Measurements from ENCODE around the gene TRIM32.

The TRIM32 gene

DNA sequence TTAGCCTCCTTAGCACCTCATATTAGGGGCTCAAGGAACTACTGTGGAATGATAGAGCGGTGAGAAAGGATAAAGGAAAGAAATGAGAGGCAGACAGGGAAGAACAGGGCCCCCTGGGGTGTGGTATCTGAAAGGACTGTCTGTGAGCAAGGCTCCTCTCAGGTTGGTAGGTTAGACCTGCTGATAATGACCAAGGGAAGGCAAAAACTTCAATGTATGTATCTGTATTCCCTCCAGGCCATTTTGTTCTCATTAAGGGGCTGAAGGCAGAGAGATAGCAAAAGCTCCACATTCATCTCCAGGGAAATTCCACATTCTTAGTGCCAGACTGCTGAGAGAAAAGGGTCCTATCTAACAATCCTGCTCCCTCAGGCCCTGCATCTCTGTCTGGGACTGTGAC, 28.6 kb downstream of the TRIM32 start:
- DNase-seq (ENCODE audit: insufficient read length, low spot score) (no peak), FAIRE-seq (no peak)
- TF ChIP-seq POLR2A (IDR thresholded peaks at IDR 0.05; ENCODE audit: low read depth, low read length) (no peak), SPI1 (IDR thresholded peaks at IDR 0.05; ENCODE audit: low read depth, low read length) (no peak), POLR2AphosphoS5 (IDR thresholded peaks at IDR 0.05; ENCODE audit: low read depth, low read length) (no peak), PAX5 (IDR thresholded peaks at IDR 0.05; ENCODE audit: insufficient read depth, low read length, severe bottlenecking) (no peak), POU2F2 (IDR thresholded peaks at IDR 0.05; ENCODE audit: low read depth, low read length) (no peak), TAF1 (IDR thresholded peaks at IDR 0.05; ENCODE audit: low read depth, low read length) (no peak)

DNA sequence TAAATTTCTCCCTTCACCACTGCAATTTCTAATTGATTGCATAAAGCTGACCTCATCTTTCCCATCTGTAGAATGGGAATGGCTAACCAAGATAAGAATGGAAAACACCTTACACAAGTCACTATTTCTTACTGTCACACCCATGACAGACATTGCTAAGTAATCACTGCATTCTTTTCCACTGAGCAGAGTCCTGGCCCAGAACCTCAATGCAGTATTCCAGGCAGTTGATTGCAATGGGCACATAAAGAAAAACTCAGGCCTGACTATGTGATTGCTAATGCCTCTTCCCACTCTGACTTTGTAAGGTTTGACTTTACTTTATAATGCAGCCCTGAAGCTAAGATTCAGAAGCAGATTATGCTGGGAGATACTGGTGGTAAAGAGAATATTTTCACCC, 29.3 kb downstream of the TRIM32 start:
- FAIRE-seq (no peak), DNase-seq (ENCODE audit: insufficient read length, low spot score) (no peak)

GRCh38 chr9:116717150-116717549, 30.0 kb downstream of the TRIM32 start:
- TF ChIP-seq POLR2AphosphoS5 (IDR thresholded peaks at IDR 0.05; ENCODE audit: low read depth, low read length) (no peak), POLR2A (IDR thresholded peaks at IDR 0.05; ENCODE audit: low read depth, low read length) (no peak), SPI1 (IDR thresholded peaks at IDR 0.05; ENCODE audit: low read depth, low read length) (no peak), PAX5 (IDR thresholded peaks at IDR 0.05; ENCODE audit: insufficient read depth, low read length, severe bottlenecking) (no peak), POU2F2 (IDR thresholded peaks at IDR 0.05; ENCODE audit: low read depth, low read length) (no peak), TAF1 (IDR thresholded peaks at IDR 0.05; ENCODE audit: low read depth, low read length) (no peak)
- FAIRE-seq (no peak), DNase-seq (ENCODE audit: insufficient read length, low spot score) (no peak)

More for the DNA sequence above, 29.3 kb downstream of the TRIM32 start:
- TF ChIP-seq POU2F2 (IDR thresholded peaks at IDR 0.05; ENCODE audit: low read depth, low read length) (no peak), POLR2AphosphoS5 (IDR thresholded peaks at IDR 0.05; ENCODE audit: low read depth, low read length) (no peak), TAF1 (IDR thresholded peaks at IDR 0.05; ENCODE audit: low read depth, low read length) (no peak), POLR2A (IDR thresholded peaks at IDR 0.05; ENCODE audit: low read depth, low read length) (no peak), PAX5 (IDR thresholded peaks at IDR 0.05; ENCODE audit: insufficient read depth, low read length, severe bottlenecking) (no peak), SPI1 (IDR thresholded peaks at IDR 0.05; ENCODE audit: low read depth, low read length) (no peak)

DNA sequence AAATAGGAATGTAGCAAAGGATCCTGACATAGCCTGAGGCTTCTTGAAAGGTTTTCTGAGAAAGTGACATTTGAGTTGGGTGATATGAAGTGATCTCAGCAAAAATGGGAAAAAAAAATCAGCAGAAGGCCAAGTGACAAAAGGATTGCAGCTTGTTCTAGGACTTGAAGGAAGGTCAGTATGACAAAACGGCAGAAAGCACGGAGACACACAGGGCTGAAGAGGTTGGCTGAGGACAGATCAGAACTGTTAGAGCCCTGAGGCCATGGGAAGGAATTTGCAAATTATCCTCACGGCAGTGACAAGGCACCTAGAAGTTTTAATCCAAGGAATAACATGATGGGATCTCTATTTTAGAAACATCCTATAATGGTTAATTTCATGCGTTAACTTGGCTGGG, 31.0 kb downstream of the TRIM32 start:
- FAIRE-seq (no peak), DNase-seq (ENCODE audit: insufficient read length, low spot score) (no peak)
- no peak for TF ChIP-seq POLR2A (IDR thresholded peaks at IDR 0.05; ENCODE audit: low read depth, low read length)
- no peak for TF ChIP-seq SPI1 (IDR thresholded peaks at IDR 0.05; ENCODE audit: low read depth, low read length)
- no peak for TF ChIP-seq POLR2AphosphoS5 (IDR thresholded peaks at IDR 0.05; ENCODE audit: low read depth, low read length)
- TF ChIP-seq PAX5 (IDR thresholded peaks at IDR 0.05; ENCODE audit: insufficient read depth, low read length, severe bottlenecking) = no peak
- TF ChIP-seq POU2F2 (IDR thresholded peaks at IDR 0.05; ENCODE audit: low read depth, low read length) = no peak
- no peak for TF ChIP-seq TAF1 (IDR thresholded peaks at IDR 0.05; ENCODE audit: low read depth, low read length)

GRCh38 chr9:116720111-116720510, 33.0 kb downstream of the TRIM32 start:
- FAIRE-seq (no peak), DNase-seq (ENCODE audit: insufficient read length, low spot score) (no peak)
- no peak for TF ChIP-seq PAX5 (IDR thresholded peaks at IDR 0.05; ENCODE audit: insufficient read depth, low read length, severe bottlenecking)
- no peak for TF ChIP-seq TAF1 (IDR thresholded peaks at IDR 0.05; ENCODE audit: low read depth, low read length)
- TF ChIP-seq POLR2A (IDR thresholded peaks at IDR 0.05; ENCODE audit: low read depth, low read length) = no peak
- no peak for TF ChIP-seq POU2F2 (IDR thresholded peaks at IDR 0.05; ENCODE audit: low read depth, low read length)
- TF ChIP-seq SPI1 (IDR thresholded peaks at IDR 0.05; ENCODE audit: low read depth, low read length) = no peak
- no peak for TF ChIP-seq POLR2AphosphoS5 (IDR thresholded peaks at IDR 0.05; ENCODE audit: low read depth, low read length)

GRCh38 chr9:116721411-116721810, 34.3 kb downstream of the TRIM32 start:
- DNase-seq (ENCODE audit: insufficient read length, low spot score) (no peak), FAIRE-seq (no peak)

DNA sequence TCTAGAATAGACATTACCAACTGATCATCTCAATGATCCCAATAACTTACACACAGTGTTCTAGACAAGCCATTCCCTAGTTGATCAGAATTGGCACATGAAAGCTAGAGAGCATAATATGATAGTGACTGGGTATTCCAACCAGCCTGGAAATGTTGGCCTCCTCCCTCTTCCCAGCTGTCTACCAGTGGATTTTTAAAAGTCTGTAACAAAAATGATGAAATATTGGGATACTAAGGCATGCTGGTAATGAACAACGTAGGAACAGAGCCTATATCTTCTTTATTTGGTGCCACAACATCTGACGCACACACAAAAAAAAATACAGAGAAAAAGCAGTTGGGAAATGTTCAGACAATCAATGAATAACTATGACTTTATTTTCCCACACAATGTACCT, 34.8 kb downstream of the TRIM32 start:
- no peak for DNase-seq (ENCODE audit: insufficient read length, low spot score)
- FAIRE-seq = no peak
- TF ChIP-seq POU2F2 (IDR thresholded peaks at IDR 0.05; ENCODE audit: low read depth, low read length) (no peak), TAF1 (IDR thresholded peaks at IDR 0.05; ENCODE audit: low read depth, low read length) (no peak), POLR2A (IDR thresholded peaks at IDR 0.05; ENCODE audit: low read depth, low read length) (no peak), PAX5 (IDR thresholded peaks at IDR 0.05; ENCODE audit: insufficient read depth, low read length, severe bottlenecking) (no peak), POLR2AphosphoS5 (IDR thresholded peaks at IDR 0.05; ENCODE audit: low read depth, low read length) (no peak), SPI1 (IDR thresholded peaks at IDR 0.05; ENCODE audit: low read depth, low read length) (no peak)

More at GRCh38 chr9:116721411-116721810, 34.3 kb downstream of the TRIM32 start:
- no peak for TF ChIP-seq POLR2A (IDR thresholded peaks at IDR 0.05; ENCODE audit: low read depth, low read length)
- no peak for TF ChIP-seq TAF1 (IDR thresholded peaks at IDR 0.05; ENCODE audit: low read depth, low read length)
- no peak for TF ChIP-seq SPI1 (IDR thresholded peaks at IDR 0.05; ENCODE audit: low read depth, low read length)

DNA sequence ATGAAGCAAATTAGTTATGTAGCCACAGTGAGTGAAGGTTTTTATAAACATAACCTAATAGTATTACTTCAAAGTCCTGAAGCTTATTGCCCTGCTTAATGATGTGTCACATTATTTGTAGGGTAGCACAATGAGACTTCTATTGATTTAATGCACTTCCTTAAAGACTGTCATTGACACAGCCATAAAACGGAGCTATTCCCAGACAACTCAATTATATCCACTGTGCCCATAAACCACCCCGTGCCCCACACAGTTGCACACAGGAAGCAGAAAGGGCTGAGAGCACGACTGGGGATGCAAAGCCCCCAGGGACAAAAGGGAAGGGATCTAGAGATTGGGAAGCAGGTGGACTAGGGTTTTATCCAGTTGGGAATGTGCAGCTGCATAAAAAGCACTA, 37.0 kb downstream of the TRIM32 start:
- DNase-seq (ENCODE audit: insufficient read length, low spot score) (no peak), FAIRE-seq (no peak)
- TF ChIP-seq POLR2A (IDR thresholded peaks at IDR 0.05; ENCODE audit: low read depth, low read length) = no peak

GRCh38 chr9:116726602-116727001, 39.5 kb downstream of the TRIM32 start:
- no peak for FAIRE-seq
- no peak for TF ChIP-seq POLR2AphosphoS5 (IDR thresholded peaks at IDR 0.05; ENCODE audit: low read depth, low read length)

GRCh38 chr9:116733010-116733641, 46.0 kb downstream of the TRIM32 start:
- FAIRE-seq (no peak), DNase-seq (ENCODE audit: insufficient read length, low spot score) (no peak)
- TF ChIP-seq SPI1 (IDR thresholded peaks at IDR 0.05; ENCODE audit: low read depth, low read length) (0 out of 2 replicates have a peak, but pooled peaks have one; percentile 24), POLR2AphosphoS5 (IDR thresholded peaks at IDR 0.05; ENCODE audit: low read depth, low read length) (no peak)

More at GRCh38 chr9:116726602-116727001, 39.5 kb downstream of the TRIM32 start:
- no peak for DNase-seq (ENCODE audit: insufficient read length, low spot score)
